TTC549 (cell line): ENCODE measurements around the gene CMA1.

Experiments
- FAIRE-seq: peaks from 2 replicates; lab custom pipeline; 2012; peaks lifted over from hg19 to GRCh38; lab: Jason Lieb, UNC

Gene CMA1

GRCh38 chr14:24465368-24465767 lies 42.7 kb downstream of the CMA1 start:
- no peak for FAIRE-seq

GRCh38 chr14:24463884-24464785 lies 43.9 kb downstream of the CMA1 start:
- no peak for FAIRE-seq

DNA sequence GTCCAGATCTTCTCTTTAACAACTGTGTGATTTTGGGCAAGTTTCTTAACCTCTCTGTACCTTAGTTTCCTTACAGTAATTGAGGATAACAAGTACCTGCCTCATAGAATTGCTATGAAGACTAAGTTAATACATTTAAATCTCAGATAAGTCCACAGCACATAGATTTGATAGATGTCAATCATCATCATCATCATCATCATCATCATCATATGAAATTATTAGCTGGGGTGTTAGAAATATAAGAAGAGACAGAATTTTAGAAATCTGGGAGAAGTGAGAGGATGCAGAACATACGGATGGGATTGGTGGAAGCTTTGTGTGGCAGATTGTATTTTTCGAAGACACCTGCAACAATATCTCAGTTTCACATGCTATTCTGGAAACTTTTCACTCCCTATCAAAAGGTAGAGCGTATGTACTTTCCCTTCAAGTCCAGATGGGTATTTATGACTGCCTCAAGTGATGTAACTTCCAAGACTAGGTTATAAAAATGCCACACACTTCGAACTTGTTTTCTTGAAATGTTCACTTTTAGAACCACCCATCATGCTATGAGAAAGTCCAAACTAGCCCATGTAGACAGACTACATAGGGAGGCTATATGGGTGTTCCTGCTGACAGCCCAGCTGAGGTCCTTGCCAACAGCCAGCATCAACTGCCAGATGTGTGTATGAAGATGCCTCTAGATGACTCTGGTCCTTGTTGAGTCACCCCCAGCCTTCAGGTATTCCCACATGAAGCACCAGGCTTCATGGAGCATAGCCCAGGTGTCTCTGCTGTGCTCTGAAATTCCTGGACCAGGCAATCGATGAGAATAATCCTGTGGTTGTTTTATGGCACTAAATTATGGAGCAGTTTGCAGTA lies 44.8 kb downstream of the CMA1 start:
- FAIRE-seq, result no peak

DNA sequence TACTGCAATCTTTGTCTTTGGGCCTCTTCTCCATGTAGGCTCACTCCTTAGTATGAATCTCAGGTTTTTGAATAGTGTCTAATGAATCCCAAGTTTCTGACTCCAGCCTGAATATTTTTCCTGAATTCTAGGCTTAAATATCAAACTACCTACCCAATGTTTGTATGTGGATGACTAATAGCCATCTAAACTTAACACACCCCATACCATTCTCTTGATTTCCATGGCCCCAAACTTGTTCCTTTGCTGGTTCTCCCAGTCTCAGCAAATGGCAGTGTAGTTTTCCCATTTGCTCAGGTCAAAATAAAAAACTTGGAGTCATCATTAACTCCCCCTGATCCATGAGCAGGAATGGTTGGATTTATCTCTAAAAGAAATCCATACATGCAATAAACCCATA lies 46.7 kb downstream of the CMA1 start:
- no peak for FAIRE-seq

DNA sequence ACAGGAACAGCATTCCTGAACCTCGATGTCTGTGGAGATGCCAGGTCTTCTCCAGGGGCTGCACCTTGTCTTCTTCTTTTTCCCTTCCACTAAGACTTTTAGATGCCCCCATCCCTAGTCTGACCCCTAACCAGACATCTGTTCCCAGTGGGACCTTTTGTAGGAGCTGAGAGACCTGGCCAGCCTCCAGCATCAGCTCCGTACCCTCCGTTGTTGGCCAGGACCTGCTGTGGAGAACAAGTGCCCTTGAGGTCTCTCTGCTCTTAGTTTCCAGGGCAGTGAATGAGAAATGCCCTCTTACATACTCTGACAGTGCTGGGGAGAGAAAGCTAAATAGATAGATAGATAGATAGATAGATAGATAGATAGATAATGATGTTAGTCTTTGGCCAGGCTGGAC lies 48.7 kb downstream of the CMA1 start:
- no peak for FAIRE-seq

DNA sequence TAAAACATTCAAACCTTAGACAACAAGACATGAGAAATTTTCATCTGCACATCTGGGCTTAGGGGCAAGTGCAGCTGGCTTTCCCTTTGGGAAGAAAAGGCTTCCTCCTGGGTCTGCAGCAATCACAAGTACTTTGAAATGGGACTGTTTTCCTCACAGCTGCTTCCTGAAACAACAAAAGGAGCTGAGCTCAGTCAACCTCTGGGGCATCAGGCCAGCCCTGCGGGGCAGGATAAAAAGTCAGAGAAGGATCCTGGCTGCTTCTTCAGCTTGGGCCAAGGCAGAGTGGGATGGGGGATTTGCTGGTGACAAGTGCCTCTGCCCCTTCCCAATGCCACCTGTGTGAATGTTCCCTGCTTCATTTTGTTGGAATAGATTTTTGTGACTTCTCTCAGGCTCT lies 49.3 kb downstream of the CMA1 start:
- no peak for FAIRE-seq

GRCh38 chr14:24456980-24457379 lies 51.1 kb downstream of the CMA1 start:
- FAIRE-seq, result no peak
